Cardiac septum (tissue), 1 donor: ENCODE data around the gene OOSP4A. TPM values are rescaled to one million over a fixed set of nuclear protein-coding genes. Genes with fewer than 3 reads are reported as not detected.
"Not testable (repeated sequence)": the region's sequence is repeated elsewhere in the genome, so short reads cannot be mapped to it uniquely, and the experiment has no call there.

ENCODE experiments used
- DNase-seq: peaks from one replicate; pipeline ENCODE4 v3.0.0-alpha.2; 2020; ENCODE audit warnings: low spot score
- intact Hi-C: fragments of 100-400 bp; cut with DNase I; formaldehyde crosslinking; loops from one replicate; pipeline ENCODE4 v1.14.0; 2022
- total RNA-seq: library from RNA; stranded (reverse); fragmentation: NEBNext Ultra II Directional; extraction: Animal tissue kit (Norgen Biotek cat#: 25700); gene quantifications from one replicate; pipeline ENCODE4 v1.2.1, GENCODE V29; 2021
- donor health status: DM: no; HTN: no; CAD: no.

The OOSP4A gene
- total RNA-seq, 1 donor from 2014 or later: not detected

DNA sequence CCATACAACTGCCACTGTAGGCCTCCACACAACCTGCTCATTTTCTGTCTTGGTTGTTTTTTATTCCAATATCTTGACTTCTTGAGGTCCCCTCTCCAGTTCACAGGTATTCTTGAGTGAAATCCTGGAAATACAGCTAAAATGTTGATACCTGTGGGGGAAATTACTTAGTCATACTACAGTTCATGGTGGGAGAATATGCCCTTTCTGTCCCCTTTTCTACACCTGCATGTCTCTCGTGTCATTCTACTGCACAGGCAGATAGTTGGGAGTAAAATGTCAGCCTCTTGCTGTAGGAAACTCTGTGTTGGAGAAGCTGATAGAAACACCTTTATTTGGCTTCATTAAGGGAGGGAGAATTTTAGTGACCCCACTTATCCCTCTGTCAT is 4.6 kb downstream of the OOSP4A start:
- DNase-seq: no peak
- intact Hi-C loops: no loop called here

DNA sequence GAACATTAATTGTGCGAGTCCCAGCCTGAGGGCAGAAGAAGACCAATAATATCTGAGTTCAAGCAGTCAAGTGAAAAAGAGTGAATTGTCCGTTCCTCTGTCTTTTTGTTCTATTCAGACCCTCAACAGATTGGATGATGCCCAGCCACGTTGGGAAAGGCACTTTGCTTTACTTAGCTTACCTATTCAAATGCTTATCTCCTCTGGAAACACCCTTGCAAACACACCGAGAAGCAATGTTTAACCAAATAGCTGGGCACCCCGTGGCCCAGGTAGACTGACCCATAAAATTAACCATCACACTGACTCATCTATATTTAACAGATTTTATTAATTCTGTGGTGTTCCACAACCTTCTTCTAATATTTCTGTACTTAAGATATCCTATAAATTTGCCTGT is 9.3 kb downstream of the OOSP4A start:
- intact Hi-C loops: no loop called here
- DNase-seq: no peak

DNA sequence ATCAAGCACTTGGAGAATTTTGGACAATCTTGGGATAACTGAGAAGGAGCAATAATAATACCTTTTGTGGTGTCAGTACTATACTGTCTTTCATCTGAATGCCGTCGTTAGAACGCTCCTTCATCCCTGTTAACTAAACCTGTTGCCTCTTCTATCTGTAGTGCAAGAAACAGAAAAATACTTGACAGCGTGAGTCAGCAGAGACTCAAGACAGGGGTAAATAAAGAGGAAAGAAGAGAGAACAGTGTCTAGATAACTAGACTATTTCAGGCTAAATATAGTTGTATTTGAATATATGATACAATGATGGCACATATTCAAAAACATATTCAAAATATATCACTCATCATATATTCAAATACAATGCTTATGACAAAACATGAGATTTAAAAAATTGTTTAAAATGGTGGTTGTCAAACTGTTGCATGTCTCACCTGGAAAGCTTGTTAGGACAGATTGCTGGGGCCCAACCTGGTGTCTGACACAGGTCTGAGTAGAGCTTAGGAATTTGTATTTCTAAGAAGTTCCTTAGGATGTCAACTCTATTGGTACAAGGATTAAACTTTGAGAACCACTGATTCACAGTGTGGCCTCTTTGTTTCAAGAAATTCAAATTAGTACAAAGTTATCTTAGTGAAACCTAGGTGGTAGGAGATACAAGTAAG is 17.4 kb downstream of the OOSP4A start:
- DNase-seq: no peak
- intact Hi-C loops: no loop called here

DNA sequence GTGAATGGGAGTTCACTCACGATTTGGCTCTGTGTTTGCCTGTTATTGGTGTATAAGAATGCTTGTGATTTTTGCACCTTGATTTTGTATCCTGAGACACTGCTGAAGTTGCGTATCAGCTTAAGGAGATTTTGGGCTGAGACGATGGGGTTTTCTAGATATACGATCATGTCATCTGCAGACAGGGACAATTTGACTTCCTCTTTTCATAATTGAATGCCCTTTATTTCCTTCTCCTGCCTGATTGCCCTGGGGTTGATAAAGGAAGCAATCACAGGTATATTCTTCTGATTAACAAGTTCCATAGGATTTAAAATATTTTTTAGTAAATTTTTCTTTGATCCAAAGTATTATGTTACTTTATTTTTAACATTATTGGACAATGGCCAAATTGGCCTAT is 18.2 kb downstream of the OOSP4A start:
- DNase-seq, intact Hi-C loops: not testable (repeated sequence)

DNA sequence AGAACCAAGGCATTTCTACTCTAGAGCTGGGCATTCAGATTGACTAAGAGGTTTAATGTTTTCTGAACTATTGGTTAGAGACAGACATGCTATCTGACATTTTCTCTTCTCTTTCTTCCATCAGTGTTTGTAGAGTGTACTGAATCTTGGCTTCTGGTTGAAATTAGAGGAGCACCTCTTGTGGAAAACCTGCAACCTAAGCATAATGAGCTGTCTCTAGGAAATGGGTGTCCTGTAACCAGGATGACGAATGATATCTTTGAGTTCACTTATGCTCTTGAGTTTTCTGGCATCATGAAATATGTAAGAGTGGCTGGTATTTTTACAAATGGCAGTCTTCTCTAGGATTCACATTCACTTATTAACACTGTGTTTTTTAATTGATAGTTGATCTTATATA is 19.4 kb downstream of the OOSP4A start:
- DNase-seq: no peak
- intact Hi-C loops: no loop called here

DNA sequence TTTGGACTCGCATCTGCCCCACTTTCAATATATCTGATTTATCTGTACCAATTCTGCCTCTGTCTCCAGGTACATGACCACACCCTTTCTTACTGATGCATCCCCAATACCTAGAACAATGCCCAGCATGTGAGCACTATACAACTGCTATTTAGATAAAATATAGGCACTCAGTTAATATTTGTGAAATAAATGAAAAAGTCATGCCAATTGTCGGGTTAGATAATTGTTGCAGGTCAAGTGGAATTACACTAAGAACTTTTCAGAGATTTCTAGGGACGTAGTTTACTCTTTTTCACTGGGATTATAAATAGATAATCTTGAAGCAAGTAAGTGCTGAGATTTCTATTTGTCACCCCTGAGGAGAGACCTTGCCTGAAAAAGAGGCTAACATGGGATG is 20.5 kb downstream of the OOSP4A start:
- no peak for DNase-seq
- intact Hi-C loops: no loop called here

DNA sequence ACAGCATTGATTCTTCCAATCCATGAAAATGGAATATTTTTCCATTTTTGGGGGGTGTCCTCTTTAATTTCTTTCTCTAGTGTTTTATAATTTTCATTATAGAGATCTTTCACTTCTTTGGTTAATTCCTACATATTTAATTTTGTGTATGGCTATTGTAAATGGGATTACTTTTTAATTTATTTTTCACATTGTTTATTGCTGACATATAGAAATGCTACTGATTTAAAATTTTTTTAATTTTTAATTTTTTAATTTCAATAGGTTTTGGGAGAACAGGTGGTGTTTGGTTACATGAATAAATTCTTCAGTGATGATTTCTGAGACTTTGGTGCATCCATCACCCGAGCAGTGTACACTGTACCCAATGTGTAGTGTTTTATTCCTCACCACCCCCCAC is 26.6 kb downstream of the OOSP4A start:
- DNase-seq: no peak
- intact Hi-C loops: no loop called here

DNA sequence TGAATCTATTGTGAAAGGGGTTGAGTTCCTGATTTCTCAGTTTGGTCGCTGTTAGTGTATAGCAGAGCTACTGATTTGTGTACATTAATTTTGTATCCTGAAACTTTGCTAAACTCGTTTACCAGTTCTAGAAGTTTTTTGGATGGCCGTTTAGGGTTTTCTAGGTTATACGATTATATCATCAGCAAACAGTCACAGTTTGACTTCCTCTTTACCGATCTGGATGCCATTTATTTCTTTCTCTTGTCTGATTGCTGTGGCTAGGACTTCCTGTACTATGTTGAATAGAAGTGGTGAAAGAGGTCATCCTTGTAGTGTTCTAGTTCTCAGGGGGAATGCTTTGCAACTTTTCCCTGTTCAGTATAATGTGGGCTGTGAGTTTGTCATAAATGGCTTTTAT is 28.6 kb downstream of the OOSP4A start:
- intact Hi-C loops: no loop called here

DNA sequence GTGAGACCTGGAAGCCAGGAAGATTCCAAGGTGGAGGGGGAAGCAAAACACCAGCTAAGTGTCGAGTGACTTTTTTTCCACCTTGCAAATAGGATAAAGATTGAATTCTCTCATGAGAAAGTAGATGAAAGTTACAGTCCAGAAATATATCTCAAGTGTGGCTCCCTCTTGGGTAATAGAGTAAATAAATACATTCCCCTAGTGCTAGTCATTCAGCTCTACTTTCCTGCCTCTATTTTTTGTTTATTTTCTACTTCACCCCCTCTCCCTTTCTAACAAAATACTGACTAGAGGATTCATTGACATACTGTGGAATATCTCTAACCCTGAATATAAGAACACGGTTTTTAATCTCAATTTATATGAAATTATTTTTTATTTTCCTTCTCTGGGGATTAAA is 34.0 kb downstream of the OOSP4A start:
- no peak for DNase-seq
- intact Hi-C loops: no loop called here

More for the DNA sequence above, 28.6 kb downstream of the OOSP4A start:
- DNase-seq: no peak

DNA sequence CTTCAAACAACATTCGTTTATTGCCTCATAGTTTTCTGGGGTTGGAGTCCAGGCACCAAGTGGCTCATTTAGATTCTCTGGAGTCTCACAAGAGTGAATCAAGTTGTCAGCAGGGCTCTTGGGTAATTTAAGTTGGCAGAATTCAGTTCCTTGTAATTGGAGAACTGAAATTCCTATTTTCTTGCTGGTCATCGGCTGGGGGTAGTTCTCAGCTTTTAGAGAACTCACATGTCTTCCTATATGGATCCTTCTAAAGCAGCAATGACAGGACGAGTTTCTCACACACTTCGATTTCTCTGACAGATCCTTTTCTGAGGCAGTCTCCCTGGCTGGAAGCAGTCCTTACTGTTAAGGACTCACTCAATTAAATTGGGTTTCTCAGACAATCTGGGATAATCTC is 35.9 kb downstream of the OOSP4A start:
- intact Hi-C loops: no loop called here
- DNase-seq: no peak

DNA sequence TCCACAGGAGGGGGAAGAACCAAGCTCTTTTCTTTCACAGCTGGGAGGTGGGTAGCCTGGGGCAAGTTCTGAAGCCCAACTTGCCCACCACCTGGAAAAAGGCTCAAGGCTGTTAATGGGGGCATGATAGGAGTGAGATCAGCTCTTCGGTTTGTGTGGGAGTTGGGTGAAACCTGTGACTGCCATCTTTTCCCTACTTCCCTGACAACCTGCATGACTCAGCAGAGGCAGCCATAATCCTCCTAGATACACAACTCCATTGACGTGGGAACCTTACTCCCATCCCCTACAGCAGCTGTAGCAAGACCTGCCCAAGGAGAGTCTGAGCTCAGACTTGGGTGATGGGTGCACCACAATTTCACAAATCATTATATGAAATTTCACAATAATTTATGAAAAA is 39.9 kb downstream of the OOSP4A start:
- intact Hi-C loops: no loop called here

DNA sequence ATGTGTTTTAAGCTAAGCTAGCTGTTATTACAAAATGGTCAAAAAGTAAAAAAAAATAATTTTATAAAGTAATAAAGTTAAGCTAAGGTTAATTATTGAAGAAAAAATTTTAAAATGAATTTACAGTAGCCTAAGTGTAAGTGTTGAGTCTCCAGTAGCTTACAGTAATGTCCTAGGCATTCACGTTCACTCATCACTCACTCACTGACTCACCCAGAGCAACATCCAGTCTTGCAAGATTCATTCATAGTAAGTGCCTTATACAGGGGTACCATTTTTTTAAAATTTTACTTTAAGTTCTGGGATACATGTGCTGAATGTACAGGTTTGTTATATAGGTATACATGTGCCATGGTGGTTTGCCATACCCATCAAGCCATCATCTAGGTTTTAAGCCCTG is 41.5 kb downstream of the OOSP4A start:
- DNase-seq: no peak
- intact Hi-C loops: no loop called here

More for the DNA sequence above, 39.9 kb downstream of the OOSP4A start:
- no peak for DNase-seq

DNA sequence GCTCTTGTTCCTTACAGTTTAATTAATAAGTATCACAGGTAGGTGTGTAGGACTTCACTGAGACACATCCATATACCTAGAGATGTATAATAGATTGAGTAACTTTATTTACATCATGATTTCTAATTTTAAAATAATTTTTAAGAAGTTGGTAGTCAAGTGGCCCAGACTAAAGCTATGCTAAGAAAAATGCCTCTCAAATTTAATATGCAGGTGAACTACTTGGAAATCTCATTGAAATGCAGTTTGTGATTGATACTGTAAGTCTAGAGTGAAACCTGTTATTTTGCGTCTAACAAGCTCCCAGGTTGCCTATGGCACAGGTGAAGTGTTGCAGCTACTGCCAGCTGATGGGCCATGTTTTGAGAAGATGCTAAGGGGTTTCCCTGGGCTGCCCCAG is 53.0 kb downstream of the OOSP4A start, which contains the start of gene OOSP4B:
OOSP4B (plus strand) TSS at position 301 of the 400 bp plus-strand sequence.
- intact Hi-C loops: no loop called here

DNA sequence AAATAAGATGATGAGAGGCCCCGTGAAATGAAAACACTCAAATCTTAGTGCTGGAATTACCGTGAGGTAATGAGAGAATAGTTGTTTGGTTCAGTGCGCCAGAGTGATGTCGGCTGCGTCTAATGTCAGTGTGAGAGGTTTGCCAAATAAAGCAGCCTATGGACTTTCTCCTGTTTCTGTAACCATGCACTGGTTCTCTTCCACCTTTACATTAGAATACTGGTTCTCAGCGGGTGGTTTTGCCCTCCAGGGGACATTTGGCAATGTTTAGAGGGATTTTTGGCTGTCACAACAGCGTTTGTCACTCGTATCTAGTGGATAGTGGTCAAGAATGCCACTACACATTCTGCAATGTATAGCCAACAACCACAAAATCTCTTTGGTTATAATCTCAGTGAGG is 54.2 kb downstream of the OOSP4A start:
- no peak for DNase-seq
- intact Hi-C loops: no loop called here

More for the DNA sequence above, 53.0 kb downstream of the OOSP4A start, which contains the start of gene OOSP4B:
- DNase-seq: no peak

Other genes starting within 250 kb of the OOSP4A start
- gene STX3, start 208.7 kb upstream of the OOSP4A start, total RNA-seq: 10.0 TPM
- gene MRPL16, start 153.3 kb upstream of the OOSP4A start, total RNA-seq: 64.7 TPM
- not detected for gene CBLIF, start 118.5 kb upstream of the OOSP4A start, total RNA-seq
- not detected for gene TCN1, start 97.5 kb upstream of the OOSP4A start, total RNA-seq
- not detected for gene OOSP3, start 85.3 kb upstream of the OOSP4A start, total RNA-seq
- gene OOSP1, start 25.6 kb upstream of the OOSP4A start, total RNA-seq: not detected
- not detected for gene OOSP4B, start 53.1 kb downstream of the OOSP4A start, total RNA-seq
- gene OOSP2, start 76.4 kb downstream of the OOSP4A start, total RNA-seq: not detected
- 0.57 TPM for gene MS4A3, start 92.6 kb downstream of the OOSP4A start, total RNA-seq
- 0.67 TPM for gene MS4A2, start 124.6 kb downstream of the OOSP4A start, total RNA-seq
- gene MS4A6A, start 219.1 kb downstream of the OOSP4A start, total RNA-seq: 22.2 TPM